GM18508 (cell line): ENCODE data around the gene CLCN5.

Experiments used
- ATAC-seq: cut with Tn5 transposase; IDR thresholded peaks from one replicate; pipeline ENCODE4 v1.9.1; 2021; ENCODE audit warnings: moderate number of reproducible peaks; ENCODE audit not compliant: insufficient read depth, unreplicated experiment

Gene CLCN5

DNA sequence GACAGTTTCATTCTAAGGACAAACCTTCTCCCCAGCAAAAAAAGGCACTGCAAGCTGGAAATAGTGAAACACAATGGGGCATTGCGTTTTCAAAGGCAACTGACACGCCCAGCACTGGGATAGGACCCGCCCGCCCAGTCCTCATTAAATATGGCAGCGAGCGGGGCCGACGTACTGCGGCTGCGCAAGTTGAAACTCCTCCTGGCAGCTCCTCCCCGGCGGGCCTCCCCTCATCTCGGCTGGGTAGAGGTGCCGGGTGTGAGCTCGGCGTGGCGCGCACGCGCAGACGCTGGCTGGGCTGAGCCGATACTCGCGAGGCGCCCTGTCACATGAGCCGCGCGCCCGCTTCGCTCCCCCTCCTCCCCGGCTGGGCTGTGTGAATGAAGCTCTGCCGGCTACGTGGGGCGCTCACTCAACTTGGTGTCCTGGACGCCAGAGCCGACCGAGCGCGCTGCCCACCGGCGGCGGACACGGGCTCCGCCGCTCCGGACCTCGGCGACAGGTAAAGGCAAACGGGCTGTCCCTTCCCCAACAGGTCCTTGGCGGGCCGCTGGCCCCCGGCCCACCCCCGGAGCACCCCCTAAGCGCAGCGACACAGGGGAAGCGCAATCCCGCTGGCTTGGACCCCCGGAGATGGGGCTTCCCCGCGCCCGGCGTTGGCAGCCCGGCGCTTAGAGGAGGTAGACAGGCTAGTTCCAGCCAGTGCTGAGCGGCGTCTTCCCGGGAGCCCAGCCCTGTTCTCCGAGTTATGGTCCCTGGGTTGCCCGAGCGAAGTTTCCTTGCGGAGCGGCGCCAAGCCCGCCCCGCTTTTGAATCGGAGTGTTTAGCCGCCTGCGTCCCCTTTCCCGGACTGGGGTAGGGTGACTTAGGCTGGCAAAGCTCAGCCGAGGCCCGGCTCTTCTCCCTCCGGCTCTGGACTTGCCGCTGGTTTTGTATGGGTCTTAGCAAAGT, at the start of gene CLCN5:
Gene CLCN5 (plus strand): TSS at position 306 of the 951 bp plus-strand sequence. CDS start 2,703 bp downstream, outside the sequence.
- peak; percentile 88 for ATAC-seq

DNA sequence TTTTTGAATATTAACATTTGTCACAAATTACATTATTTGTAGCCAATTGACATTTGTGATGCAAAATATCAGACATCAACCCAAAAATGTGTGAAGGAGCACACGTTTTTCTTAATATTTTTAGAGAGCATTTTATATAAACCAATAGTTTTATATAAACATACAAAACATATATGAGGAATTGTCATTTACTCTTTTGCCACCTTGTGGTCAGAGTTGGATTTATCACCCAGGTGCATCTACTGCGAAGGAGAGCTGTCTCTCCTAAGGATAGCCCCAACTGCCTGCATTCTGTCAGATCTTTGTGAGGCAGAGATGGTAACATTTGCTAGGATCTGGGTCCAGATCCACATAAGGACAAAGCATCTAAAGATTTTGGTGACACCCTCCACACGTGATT, 45.6 kb upstream of the CLCN5 start:
- no peak for ATAC-seq

DNA sequence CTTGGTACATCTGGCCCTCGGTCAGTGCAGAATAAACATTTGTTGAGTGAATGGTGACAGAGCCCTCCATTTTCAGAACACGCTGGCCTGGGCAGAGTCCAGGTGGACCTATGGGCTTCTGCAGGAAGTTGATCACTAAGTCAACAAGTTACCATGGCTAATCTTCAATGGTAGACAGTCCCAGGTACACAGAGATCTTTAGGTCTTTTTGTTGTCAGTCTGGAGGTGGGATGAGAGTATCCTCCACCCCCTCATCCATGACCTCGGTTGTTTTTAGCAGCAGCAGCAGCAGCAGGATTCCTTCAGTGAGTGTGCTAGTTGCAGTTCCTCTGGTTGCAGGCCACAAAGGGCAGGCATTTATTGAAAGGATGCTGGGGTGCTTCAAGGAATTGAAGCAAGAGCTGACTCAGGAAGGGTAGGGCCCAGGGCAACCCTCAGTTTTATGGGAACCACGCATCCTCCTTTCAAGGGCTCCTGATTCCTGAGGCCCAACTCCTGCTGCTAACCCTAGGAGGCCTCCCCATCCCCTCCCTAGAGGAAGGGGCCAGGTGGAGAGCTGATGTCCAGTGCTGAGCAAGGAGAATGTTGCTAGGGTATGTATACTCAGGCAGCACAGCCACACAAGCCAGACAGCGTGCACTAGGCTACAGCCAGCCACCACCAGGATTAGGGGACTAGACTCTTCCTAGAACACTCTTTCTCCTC, 44.8 kb upstream of the CLCN5 start:
- no peak for ATAC-seq

DNA sequence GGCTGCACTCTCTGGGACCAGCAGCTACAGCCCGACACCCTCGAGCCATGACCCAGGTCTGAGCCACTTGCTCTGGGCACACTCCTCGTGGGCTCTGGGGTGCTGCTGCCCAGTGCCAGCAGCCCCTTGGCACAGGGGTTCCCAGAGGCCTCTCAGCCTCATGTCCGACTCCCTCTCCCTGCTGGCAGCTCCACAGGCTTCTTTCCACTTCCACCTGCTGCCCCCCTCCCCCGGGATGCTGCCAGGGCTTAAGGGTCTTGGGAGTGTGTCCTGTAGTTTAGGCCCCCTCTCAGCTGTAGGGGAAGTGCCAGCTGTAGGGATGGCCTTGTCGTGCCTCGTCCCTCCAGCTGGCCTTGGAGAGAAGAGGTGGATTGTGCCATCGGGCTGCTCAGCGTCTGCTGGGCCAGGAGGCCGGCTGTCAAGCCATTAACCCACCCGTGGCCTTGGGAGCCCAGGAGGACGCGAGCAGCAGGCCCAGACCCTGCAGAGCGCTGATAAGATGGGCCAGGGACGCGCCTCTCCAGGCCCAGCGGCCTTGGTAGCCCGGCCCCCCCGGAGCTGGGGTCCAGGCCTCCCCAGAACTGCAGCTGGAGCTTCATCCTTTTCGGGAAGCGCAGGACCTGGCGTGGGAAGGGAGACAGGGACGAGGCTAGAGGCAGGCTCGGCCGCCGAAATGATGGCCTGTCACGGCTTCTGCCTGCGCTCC, 44.1 kb upstream of the CLCN5 start:
- no peak for ATAC-seq

DNA sequence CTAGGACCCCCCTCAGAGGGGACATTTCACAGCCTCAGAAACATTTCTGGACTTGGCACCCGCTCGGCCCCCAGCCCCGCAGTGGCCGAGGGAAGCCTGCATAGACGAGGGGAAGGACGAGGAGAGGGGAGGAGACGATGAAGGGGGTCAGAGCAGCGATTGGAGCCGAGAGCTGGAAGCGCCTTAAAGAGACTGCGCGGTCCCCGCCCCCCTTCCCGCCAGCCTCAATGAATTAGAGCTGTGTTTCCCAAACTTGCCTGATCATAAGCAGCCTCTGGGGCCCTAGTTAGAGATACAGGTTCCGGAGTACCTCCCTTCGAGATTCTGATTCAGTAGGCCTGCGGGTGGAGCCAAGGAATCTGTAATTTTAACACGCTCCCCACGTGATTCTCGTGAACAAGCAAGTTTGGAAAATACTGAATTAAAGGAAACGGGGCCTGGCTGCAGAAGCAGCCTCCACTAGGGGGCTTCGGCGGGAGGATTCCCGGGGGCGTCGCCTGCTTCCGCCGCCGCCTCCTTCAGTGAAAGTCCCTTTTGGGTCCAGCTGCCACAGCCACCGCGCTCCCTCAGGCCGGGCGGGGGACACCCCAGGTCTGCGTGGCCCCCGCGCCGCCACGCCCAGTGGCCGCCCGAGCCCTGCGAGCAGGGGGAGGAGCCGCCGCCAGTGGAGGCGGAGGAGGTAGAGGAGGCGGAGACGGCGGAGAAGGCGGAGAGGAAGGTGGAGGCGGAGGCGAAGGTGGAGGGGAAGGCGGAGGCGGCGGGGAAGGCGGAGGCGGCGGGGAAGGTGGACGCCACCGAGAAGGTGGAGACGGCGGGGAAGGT, 43.4 kb upstream of the CLCN5 start, which contains the start of gene USP27X:
Gene USP27X (plus strand): TSS at position 651 of the 822 bp plus-strand sequence. CDS start 824 bp downstream, outside the sequence.
- no peak for ATAC-seq

DNA sequence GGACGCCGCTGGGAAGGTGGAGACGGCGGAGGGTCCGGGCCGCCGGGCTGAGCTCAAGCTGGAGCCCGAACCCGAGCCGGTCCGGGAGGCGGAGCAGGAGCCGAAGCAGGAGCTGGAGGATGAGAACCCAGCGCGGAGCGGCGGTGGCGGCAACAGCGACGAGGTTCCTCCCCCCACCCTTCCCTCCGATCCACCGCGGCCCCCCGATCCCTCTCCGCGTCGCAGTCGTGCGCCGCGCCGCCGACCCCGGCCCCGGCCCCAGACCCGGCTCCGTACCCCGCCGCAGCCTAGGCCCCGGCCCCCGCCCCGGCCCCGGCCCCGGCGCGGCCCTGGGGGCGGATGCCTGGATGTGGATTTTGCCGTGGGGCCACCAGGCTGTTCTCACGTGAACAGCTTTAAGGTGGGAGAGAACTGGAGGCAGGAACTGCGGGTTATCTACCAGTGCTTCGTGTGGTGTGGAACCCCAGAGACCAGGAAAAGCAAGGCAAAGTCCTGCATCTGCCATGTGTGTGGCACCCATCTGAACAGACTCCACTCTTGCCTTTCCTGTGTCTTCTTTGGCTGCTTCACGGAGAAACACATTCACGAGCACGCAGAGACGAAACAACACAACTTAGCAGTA, 42.6 kb upstream of the CLCN5 start:
- no peak for ATAC-seq

DNA sequence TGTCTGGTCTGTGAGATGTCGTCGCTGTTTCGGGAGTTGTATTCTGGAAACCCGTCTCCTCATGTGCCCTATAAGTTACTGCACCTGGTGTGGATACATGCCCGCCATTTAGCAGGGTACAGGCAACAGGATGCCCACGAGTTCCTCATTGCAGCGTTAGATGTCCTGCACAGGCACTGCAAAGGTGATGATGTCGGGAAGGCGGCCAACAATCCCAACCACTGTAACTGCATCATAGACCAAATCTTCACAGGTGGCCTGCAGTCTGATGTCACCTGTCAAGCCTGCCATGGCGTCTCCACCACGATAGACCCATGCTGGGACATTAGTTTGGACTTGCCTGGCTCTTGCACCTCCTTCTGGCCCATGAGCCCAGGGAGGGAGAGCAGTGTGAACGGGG, 41.7 kb upstream of the CLCN5 start:
- no peak for ATAC-seq

DNA sequence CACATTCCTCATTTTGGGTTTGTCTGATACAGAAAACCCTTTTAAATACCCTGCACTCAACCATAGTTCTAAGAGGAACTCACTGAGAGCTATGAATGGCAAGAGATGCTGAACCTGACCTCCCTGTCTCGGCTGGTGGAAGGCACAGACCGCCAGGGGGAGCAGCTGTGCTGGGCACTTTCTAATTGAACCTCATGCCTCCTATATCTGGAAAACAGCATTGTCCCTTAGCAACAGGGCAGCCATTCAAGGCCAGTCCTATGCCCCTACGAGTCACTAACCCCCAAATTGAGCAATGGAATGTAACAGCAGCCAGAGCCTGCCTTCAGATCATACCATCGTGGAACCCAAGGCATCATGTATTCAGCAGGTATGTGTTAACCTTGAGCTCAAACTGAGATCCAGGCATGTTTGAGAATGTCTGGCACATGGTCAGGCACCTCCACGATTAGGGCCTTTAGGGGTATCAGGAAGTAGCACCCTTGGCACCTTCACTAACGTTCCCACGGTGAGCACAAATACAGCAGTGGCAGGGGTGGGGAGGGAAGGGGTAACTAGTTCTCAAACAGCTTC, 38.0 kb upstream of the CLCN5 start:
- ATAC-seq = peak; percentile 51

DNA sequence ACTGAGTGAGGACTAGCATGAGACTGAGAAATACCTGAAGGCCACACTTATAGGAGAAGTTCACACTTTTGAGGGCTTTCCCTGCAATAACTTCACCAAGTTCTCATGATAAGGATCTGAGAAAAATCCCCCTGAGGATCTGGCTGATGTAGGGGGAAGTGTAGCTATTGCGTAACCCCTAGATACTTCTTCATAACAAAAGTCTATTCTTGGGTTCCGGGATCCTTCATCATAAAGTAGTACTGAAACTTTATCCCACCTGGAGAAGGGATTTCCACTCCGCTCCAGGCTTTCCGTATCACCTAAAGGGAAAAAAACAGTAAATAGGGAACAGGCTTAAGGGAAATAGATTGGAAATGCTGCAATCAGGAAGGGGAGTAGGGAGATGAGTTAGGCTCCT, 29.9 kb upstream of the CLCN5 start:
- ATAC-seq = no peak

DNA sequence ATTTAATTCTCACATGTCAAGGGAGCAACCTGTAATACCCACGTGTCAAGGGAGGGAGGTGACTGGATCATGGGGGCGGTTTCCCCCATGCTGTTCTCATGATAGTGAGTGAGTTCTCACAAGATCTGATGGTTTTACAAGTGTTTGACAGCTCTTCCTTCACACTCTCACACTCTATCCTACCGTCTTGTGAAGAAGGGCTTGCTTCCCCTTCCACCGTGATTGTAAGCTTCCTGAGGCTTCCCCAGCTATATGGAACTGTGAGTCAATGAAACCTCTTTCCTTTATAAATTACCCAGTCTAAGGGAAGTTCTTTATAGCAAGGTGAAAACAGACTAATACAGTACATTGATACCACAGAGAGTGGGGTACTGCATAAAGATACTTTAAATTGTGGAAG, 25.4 kb upstream of the CLCN5 start:
- ATAC-seq = no peak

DNA sequence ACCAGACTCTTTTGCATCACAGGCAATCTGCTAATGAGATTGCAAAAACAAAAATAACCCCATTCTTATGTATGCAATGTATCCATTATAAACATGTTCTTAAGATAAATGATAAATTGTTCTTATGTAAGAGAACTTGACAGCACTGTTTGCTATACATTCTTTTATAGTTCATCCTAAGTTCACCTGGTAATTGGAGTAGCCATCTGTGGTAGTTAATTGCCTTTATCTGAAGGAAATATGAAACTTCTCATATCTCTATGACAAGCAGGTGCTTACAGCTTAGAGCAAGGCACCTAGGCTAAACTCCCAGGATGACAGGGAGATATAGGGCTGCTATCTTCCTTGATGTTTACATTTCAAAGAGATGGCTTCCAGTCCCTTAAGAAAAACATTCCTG, 21.3 kb upstream of the CLCN5 start:
- no peak for ATAC-seq

DNA sequence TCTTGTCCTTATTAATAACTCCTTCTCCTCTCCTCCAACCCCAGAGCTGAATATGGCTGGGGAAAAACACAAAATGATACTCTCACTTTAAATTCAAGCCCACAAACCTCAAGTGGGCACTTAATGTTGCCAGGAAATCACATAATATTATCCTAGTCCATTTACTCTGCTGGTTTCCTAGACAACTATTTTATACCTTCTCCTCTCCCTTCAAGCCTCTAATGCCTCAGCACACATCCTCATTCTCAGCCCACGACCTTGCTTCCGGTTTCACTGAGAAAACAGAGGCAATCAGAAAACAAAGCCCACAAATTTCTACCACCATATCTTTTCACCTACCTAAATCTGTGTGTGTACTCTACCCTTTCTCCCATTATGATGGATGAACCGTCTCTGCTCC, 12.1 kb upstream of the CLCN5 start:
- ATAC-seq = no peak

DNA sequence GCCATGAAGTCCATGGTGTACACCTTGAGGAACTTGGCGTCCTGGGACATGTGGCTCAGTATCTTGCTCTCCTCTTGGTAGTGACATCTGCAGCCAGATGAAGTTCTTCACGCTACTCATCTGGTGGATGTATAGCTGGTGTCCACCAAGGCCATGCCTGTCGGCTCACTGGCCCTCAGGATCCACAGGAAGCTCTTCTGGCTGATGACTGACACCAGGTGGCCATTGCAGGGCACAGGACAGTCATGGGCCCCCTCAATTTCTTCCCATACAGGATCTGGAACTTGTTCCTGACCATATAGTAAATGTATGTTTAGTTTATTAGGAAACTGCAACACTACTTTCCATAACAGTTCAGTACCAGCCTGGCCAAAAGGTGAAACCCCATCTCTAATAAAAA, 10.3 kb upstream of the CLCN5 start:
- ATAC-seq = no peak

DNA sequence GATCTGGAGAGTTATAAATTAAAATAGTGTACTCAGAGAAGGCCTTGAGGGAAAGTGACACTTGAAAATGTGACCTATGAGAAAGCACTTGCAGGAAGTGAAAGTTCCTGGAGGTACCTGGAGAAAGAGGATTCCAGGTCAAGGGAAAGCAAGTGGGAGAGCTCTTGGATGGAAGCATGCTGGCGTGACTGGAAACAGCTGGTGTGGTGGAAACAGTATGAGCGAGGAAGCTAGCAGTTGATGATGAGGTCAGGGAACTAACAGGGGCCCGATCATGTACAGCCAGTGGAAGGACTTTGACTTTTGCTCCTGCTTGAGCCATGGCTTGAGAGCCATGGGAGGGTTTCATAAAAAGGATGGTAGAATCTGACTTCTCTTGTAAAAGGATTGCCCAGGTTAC, 9.5 kb upstream of the CLCN5 start:
- no peak for ATAC-seq

DNA sequence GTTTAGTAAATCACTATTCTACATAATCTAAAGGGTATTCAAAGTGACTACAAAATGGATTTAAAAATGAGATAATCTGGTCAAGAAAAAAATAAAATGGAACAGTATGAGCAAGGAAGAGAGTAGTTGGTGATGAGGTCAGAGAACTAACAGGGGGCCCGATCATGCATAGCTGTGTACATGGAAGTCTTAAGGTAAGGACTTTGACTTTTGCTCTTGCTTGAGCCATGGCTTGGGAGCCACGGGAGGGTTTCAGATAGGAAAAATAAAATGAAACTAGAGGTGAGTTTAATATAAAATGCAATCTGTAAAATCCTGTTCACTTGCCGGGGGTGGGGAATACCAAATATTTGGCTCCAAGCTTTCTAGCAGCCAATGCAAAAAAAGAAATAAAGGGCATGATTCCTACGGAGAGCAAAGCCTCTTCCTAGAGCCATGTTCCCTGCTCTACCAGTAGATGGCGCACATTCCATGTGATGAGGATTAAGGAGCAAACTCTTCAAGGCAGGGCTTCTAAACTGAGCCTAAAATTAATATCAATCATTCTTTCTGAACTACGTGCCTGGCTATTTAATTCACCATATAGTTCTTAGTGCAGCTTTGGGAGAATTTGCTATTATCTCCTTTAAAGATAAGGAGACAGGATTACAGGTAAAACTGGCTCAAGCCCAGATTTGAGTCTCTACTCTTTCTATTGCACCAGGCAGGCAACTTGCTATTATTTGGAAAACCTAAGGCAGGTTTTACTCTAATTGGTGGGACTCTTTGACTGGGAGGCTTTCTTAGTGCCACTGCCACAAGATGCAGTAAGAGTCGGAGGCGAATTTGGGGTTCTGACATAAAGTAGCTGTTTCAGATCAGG, 6.8 kb upstream of the CLCN5 start:
- ATAC-seq = no peak

DNA sequence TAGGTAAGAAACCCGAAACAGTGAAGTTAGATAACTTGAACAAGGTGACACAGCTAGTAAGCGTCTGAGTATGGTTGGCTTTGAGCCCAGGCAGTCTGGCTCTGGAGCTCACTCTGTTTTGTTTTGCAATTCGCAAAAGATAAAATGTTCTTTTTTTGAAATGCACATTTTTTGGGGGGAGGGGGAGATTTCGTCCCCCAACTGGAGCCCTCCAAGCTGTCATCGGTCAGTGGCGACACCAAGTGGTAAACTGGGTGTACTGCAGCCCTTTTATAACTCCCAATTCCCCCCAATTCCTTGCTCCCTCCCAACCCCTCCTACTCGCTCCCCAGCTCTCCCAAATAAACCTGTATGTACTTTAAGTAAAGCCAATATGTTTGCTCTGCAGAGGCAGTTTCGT, 2.8 kb upstream of the CLCN5 start:
- ATAC-seq = no peak

DNA sequence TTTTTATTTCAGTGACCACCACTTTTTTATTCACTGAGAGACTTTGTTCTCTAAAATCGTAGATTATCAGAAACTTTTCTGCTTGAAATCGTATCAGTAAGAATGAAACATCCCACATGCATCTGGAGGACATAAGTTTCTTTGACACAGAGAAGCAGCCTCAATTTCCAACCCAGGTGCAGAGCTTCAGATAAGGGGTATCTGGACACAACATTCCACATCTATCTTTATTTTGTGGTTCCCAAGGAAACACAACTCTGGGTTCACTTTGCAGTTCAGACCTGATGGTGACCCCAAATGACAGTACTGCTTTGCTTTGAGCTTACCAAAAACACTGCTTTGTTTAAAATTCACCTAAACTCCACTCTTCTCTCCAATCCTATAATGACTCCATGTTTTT, 1.3 kb upstream of the CLCN5 start:
- no peak for ATAC-seq

DNA sequence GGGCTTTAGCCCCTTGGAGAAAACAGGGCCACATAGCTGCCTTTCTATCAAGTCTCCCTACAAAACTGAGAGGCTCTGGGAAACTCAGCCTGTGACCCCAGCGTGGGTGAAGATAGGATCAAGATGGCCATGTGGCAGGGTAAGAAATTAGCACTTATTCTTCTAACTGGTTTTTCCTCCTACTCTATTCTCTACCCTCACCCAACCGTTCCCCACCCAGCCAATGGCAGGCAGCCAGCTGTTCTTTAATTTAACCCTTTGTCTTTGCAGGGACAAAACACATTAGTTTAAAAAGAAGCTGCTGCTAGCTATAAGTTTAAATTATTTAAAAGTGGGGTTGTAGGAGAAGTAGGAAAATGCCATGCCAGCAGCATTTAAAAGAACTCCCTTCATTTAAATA, 2.8 kb downstream of the CLCN5 start:
- ATAC-seq = no peak
